Stimulated activated CD4-positive, alpha-beta T cell treated with anti-CD3 and anti-CD28 coated beads, TNF-alpha, amount 100 ng/mL, for 48 hours (primary cell): ENCODE results near the gene STMN3.
"Not testable (repeated sequence)": the region's sequence is repeated elsewhere in the genome, so short reads cannot be mapped to it uniquely, and the experiment has no call there.

ENCODE experiments used
- DNase-seq, 3 donors: peaks; one replicate each; pipeline ENCODE4 v3.0.0-alpha.2; 2020; ENCODE audit warnings: low read depth in 3 of 3

STMN3 gene

DNA sequence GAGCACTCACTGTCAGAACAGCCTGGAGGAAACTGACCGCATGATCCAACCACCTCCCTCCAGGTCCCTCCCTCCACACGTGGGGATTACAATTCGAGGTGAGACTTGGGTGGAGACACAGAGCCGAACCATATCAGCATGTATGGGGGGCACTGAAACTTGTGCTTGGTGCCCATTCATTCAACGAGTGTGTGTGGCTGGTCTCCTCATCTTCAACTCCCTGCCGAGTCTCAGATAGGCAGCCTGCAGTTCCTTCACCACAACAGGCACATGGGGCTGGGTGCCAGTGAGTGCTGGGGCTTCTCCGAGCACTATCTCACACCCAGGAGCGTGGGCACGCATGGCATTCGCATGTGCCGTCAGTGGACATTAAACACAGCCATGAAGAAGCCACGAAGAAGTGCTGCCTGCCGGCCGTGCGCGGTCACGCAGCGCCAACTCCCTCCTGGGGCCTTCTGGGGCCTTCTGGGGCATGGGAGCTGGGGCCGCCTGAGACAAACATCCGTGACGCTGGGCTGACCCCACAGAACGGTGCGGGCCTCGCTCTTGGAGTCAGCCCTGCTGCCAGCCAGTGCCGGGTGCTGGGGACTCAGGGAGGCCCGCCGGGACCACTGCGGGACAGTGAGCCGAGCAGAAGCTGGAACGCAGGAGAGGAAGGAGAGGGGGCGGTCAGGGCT lies 4.2 kb upstream of the STMN3 start:
- DNase-seq, result no peak

DNA sequence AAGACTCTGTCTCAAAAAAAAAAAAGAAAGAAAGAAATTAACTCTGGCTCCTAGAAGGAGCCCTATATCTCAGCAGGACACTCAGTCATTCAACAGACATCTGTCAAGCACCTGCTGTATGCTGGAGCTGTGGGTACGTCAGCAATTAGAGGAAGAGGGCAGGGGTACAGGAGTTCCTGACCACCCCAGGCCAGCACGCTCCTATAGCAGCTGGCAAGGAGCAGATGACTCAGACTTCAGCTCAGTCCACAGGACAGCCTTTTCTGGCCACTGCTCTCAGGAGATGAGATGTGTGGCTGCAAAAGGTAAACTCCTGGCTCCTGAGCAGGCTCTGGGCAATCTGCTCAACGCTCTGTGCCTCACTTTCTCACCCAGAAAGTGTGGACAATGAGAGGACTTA lies 3.2 kb upstream of the STMN3 start:
- no peak for DNase-seq

DNA sequence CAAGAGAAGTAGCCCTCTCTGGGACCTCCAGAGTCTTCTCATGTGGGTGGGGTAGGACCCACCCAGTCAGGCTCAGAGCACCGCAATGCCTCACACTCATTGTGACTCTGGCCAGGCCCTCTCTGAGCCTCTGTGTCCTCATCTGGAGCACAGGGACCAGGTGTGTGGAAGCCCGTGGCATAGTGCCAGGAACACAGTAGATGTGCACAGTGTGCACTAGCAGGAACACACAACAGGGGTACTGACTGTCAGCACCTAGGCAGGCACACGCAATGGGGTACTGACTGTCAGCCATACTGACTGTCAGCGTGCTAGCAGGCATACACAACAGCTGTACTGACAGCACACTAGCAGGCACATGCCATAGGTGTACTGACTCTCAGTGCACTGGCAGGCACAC lies 2.0 kb upstream of the STMN3 start:
- DNase-seq, result no peak

DNA sequence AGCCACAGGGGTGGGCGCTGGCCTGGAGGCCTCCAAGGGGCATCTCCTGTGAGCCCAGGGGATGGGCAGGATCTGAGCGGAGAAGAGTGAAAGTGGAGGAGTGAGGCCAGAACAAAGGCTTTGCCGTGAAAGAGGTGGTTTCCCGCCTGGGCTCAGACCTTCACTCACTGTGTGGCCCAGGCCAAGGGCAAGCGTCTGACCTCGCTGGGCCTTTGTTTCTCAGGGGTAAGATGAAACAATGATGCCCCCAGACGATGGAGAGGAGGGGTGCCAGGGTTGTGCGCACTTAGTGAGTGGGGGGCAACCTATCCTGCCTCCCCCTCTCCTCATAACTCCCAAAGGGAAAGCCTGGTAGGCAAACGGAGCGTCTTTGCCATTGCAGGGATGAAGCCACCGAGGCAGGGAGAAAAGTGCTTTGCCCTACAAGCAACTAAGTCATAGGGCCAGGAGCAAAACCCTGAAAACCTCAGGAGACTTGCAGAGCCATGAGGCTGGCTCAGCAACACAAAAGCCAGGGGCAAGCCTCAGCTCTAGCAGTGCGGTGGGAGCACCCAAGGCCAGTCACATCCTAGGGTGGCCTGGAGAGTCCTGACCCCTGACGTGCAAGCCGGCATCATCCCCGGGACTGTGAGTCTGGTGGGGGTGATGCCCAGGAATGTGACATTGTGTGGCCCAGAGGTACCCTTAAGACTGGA lies 897 bp upstream of the STMN3 start:
- DNase-seq, result no peak

DNA sequence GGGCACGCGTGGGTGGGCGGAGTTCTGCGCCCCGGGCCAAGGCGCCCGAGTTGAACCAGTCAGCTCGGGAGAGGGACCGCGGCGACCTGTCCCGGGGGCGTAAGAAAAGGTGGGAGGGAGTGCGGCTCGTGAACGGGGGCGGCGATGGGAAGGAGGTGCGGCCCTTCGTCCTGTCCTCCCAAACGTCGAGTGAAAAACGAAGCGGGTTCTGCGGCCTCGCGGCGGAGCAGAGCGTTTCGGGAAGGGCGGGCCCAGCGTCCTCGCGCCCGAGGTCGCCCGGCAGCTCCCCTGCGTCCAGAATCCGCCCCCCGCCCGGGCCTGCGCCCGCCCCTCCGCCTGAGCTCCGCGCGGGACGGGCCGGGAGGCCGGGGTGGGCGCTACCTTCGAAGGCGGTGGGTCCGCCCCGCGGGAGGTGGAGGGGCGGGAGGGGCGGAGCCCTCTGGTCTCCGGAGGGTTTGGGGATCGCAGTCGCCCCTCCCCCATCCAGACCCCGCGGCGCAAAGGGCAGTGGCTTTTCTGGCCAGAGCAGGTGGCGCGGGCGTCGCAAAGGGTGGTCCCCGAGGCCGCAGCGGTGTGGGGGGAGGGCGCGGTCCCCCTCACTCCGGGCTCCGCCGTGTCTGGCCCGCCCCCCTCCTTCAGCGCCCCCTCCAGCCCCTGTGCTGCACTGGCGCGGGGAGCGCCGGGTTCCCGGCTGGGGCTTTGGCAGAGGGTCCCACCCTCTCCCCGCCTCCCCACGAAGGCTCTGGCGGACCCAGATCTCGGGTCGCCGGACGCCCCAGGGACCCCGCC lies 838 bp downstream of the STMN3 start:
- DNase-seq, result no peak

DNA sequence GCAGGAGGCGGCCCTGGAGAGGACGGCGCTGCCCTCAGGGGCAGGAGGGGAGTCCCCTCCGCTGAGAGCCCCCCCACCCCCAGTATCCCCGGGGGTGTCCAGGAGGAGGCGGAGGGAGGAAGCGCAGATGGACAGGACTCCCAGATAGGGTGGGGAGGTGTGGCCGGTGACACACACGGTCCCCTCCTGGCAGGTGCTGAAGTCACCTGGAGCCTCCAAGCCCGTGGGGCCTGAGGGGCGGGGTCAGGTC lies 1.4 kb downstream of the STMN3 start:
- DNase-seq, result no peak

DNA sequence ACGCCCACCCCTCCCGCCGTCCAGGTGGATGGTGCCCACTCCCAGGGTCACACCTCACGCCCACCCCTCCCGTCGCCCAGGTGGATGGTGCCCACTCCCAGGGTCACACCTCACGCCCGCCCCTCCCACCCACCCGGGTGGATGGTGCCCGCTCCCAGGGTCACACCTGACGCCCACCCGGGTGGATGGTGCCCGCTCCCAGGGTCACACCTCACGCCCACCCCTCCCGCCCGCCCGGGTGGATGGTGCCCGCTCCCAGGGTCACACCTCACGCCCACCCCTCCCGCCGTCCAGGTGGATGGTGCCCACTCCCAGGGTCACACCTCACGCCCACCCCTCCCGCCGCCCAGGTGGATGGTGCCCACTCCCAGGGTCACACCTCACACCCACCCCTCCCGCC lies 2.7 kb downstream of the STMN3 start:
- not testable (repeated sequence) for DNase-seq

DNA sequence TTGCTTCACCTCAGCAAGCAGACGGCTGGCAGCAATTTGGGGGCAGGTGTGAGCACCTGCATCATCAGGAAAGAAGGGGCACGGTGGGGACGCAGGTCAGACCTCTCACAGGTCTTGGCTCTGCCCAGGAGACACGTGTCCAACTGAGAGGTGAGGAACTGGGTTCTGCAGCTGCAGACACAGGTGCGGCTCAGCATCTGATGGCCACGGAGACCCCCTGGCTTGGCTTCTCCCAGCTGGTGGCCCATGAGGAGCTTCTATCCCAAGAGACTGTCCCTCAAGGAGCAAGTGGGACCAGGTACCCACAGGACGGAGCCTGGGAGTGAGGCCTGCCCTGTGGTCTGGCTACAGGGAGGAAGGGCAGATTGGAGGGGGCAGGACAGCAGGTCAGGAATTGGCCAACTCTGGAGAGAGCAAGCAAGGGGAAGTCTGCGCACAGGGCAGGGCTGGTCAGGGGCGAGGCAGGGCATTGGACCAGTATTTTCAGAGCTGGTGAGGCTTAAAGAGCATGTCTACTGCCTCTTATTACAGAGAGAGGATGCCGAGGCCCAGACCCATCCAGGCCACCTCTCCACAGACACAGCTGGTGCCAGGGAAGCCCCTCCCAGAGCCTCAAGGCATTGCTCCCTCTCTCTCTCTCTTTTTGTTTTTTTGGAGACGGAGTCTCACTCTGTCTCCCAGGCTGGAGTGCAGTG lies 4.2 kb downstream of the STMN3 start:
- no peak for DNase-seq

DNA sequence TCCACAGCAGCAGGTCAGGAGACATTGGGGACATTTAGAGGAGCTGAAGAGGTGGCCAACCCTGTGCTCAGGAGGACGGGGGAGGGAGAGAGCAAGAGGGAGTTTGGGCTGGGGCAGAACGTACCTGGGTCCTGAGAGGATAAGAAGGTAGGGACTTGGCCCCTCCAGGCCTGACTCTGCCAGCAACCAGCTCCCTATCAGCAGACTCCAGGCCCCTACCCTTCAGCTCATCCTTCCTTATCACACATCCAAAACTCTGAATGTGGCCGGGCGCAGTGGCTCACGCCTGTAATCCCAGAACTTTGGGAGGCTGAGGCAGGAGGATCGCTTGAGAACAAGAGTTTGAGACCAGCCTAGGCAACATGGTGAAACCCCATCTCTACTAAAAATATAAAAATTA lies 5.0 kb downstream of the STMN3 start:
- DNase-seq, result no peak

DNA sequence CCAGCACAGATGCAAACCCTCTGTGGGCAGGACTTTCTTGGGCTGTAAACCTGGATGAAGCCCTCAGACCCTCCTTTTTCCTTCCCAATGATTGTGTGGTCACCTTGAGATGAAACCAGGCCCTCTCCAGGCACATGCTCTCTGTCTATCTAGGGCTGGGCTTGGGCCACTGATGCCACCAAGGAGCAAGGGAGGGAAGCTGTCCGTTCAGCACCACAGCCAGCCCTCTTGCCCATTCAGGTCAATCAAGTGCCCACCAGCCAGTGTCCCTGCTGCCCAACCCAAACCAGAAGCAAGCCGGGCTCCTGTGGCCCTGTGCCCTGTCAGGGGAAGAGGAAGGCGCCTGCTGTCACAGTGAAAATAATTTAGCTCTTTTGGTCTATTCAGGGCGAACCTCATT lies 8.0 kb downstream of the STMN3 start:
- no peak for DNase-seq

DNA sequence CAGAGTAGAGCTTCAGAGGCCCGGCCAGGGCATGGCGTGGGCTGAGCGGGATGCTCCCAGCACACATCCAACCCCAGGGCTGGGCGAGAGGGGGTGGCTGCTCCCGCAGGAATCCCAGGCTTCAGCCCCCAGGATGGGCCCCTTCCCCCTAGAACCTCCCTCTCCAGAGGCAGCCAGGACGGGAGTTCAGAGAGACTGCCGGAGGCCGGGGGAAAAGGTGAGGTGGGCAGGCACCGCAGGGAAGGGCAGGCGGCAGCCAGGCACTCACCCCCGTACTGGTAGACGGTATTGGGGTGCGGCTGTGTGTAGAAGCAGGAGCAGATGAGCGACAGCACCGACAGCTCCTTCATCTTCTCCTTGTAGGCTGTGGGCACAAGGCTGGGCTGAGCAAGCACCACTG lies 9.3 kb downstream of the STMN3 start:
- no peak for DNase-seq

DNA sequence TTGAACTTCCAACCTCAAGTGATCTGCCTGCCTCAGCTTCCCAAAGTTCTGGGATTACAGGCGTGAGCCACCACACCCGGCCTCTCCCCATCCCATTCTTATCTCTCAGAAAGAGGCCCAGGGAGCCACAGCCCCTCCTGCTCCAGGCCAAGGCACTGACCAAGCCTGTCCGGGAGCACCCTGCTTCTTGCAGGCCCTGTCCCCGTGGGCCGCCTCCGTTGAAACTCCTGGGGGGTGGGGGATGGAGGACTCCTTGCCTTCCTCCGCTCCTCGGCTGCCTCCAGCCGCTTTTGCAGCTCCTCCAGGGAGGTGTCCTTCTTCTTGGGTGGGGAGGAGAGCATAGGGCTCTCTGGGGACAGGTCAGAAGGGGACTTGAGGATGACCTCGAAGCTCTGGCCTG lies 9.7 kb downstream of the STMN3 start:
- DNase-seq, result no peak

DNA sequence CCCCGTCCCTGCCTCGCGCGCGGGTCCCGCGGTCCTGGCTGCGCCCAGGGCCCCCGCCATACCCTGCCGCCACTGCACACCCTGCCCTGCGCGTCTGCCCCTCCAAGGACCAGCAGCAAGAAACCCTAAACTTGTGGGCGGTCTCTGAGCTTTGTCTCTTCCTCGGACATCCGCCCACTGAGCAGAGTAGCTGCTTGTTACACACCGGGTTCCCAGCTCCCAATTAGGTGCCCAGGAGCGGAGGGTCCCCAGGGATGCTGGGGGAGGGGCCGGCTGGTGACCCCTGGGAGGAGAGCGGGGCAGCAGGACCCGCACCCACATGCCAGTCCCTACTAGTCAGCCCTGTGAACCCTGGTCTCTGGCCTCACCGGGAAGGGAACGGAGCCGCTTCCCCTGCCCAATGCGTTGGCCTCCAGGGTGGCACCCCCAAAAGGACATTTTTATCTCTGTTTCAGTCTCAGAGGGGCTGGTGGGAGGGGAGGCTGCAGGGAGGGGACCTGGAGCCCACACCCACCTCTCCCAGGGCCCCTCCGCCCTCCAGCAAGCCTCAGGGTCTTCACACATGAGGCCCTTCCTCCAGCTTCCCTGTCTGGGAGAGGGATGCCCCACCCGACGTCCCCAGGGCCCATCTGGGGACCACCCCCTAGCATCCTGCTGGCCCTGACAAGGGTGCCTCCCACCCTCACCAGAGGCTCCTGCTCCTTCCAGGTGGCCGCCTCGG lies 10.5 kb downstream of the STMN3 start:
- DNase-seq, result no peak

DNA sequence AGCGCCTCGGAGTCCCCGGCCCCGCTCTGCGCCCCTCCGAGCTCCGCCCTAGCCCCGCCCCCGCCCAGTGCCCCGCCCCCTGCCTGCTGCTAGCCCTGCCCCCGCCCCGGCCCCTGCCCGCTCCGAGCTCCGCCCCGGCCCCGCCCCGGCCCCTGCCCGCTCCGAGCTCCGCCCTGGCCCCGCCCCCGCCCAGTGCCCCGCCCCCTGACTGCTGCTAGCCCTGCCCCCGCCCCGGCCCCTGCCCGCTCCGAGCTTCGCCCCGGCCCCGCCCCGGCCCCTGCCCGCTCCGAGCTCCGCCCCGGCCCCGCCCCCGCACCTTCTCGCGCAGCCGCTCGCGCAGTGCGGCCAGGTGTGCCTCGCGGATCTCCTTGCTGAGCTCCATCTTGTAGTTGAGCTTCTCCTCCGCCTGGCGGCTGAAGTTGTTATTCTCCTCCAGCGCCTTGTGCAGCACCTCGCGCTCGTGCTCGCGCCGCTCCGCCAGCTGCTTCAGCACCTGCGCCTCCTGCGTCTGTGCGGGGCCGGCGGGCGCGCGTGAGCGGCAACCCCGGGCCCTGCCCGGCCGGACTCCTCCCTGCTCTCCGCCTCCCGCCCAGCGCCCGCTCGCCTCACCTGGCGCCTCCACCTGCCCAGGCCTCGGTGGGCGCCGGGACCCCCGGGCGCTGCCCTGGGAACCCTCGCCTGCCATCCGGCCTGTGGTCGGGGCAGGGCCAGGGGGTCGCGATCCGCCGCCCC lies 11.3 kb downstream of the STMN3 start:
- peak; percentile 94 to 100 (median 98) for DNase-seq

DNA sequence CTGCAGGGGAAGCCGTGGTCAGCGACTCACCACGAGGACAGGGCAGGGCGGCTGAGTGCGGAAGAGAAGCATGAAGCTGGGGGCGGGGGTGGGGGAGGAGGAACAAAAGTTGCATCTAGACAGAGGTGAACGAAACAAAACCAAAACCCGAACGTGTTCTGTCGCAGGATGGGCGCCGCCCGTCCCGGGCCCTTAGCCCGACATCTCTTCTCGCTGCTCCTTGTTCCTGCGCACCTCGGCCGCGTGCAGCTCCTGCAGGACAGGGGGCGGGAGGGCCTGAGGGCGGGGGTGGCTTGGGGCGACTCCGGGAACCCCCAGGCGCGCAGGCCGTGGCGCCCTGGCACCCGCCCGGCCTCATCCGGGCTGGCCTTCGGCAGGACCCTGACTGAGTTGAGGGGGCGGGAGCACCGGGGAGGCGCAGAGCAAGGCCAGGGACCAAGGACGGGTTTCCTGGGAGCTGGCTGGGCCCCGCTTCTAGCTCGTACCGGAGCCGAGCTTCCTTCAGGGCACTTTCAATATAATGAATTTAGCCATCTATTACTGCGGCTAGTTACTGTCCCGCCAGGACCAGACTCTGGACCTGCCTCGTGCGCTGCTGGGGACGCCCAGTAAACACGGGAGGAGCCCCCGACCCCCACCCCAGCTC lies 12.0 kb downstream of the STMN3 start:
- no peak for DNase-seq

DNA sequence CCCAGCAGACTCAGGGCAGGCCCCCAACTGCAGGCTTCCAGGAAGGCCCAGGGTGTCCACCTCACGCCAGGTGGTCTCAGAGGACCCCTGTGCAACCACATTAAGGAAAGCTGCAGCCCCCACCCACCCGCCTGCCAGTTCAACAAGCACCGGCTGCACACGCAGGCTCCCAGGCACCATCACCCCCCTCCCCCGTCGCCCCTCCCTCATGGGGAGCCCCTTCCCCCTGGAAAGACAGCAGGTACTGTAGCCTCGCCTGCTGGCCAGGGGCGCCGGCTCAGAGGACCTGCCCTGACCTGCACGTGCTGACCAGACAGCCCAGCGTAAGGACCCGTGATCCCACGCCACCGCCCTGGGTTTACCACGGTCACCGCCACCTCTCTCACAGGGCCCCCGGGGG lies 12.5 kb downstream of the STMN3 start:
- DNase-seq, result not testable (repeated sequence)

DNA sequence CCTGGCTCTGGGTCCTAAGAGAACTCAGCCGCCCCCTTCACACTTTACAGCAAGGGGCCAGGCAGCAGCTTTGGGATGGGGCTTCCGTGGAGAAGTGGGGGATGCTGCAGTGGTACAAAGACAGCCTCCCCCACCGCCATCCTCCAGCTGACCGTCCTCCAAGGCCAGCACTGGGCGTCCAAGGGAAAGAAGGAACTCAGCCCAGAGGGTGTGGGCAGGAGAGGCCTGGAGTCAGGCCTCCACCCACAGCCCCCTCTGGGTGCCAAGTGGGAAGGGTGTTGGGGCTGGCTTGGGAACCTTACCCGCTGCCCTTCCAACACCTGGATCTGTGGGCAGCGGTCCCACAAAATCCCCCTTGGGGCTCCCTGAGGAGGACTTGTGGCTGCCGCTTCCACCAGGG lies 13.1 kb downstream of the STMN3 start:
- no peak for DNase-seq

DNA sequence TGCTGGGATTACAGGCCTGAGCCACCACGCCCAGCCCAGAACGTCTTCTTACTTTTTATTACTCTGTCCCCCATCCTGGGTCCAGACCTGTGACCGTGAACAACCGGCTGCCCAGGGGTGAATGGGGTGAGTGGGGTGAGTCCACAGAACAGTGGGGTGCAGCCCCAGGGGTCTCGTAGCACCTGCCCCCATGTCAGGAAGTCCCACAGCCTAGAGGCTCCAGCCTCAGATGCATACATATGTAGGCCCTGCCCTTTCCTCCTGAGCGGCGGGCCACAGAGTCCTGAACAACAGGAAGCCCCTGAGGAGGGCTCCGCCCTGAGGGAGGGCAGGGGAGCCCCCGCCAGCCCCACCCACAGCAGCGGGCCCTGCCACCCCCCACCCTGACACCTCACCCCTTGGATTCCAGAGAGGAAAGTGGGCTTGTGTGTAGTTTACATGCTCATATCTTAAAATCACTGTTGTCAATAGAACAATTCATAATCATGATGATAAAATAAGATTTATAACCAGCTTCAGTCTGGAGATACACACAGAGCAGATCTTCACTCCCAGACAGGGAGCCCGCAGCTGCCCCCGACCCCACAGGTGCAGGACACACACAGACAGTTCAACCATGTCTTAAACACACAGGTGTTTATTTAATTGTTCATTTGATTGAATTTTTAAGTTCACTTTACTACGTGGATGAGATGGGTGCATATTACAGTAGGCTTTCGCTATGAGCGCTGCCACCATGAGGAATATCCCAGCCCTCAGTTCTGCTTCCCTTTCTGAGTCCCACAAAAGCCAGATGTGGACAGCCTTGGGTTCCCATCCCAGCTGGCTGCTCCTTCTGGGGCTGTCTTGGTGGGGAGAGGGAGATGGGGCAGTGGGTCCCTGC lies 13.9 kb downstream of the STMN3 start:
- no peak for DNase-seq

DNA sequence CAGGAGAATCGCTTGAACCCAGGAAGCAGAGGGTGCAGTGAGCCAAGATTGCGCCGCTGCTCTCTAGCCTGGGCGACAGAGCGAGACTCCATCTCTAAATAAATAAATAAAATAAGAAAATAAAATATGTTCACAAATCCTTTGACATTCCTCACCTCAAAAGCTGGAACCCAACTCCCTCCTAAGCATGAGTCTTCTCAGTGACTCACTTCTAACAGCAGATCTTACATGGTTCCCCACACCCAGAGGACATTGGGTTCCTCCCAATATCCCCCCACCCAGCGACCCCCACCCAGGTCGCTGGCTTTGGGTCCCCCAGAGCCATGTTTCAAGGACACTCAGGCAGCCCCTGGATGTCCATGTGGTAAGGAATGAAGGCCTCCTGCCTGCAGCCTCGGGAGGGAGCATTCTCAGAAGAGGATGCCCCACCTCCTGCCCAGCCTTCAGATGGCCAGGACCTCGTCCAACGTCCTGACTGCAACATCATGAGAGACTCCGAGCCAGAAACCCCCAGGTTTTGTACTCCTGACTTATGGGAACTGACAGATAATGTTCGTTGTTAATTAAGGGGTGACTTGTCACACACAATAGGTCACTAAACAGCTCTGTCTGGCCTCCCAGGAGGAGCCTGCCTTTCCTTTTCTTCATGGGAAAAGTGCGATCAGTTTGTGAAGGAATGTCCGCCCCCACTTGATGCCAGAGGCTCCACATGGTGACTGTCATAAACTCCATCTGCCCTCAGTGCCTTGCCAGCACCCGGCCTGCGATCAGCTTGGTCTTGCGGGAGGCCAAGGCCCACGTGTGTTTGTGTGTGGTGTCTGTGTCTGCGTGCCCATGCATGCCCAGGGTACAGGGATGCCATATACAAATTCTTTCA lies 16.2 kb downstream of the STMN3 start:
- DNase-seq, result no peak
